ENCODE data around the gene TAMM41.
A peak's percentile ranks its signal among the peaks of the same experiment; 100 is the strongest.

Gene TAMM41

GRCh38 chr3:11805716-11806115, 41.0 kb downstream of the TAMM41 start:
- TF ChIP-seq CTCF (IDR thresholded peaks at IDR 0.05; ENCODE audit: low read length) (no peak), EZH2 (optimal IDR thresholded peaks at IDR 0.05; ENCODE audit: low read depth, low read length) (no peak), EZH2phosphoT487 (IDR thresholded peaks at IDR 0.05; ENCODE audit: low read length) (no peak)
- no peaks in the 10 kb centered on the region for H3K27me3 ChIP-seq (replicated peaks; ENCODE audit: insufficient read depth, low read length)
- no peaks in the 10 kb centered on the region for H3K9me3 ChIP-seq (replicated peaks; ENCODE audit: insufficient read depth, low read length)
- no peak for DNase-seq
- no peak overlapping the region for H2AFZ ChIP-seq (ENCODE audit: low read length)
- no peaks in the 10 kb centered on the region for H4K20me1 ChIP-seq (ENCODE audit: insufficient read depth, low read length)
- no peak overlapping the region for H3K27ac ChIP-seq (ENCODE audit: low read length)
- no peak overlapping the region for H3K4me2 ChIP-seq (ENCODE audit: low read depth, low read length)
- H3K4me1 ChIP-seq (ENCODE audit: low read length): no peaks in the 10 kb centered on the region
- no peaks in the 10 kb centered on the region for H3K79me2 ChIP-seq (ENCODE audit: low read length)
- H3K36me3 ChIP-seq (replicated peaks; ENCODE audit: insufficient read depth, low read length): 0 out of 2 replicates have a peak, but pooled peaks cover 3% of the 10 kb centered on the region
- H3K9me2 ChIP-seq (replicated peaks; ENCODE audit: insufficient read depth, low read length): no peaks in the 10 kb centered on the region
- no peak overlapping the region for H3K4me3 ChIP-seq (ENCODE audit: low read length)
- no peaks in the 10 kb centered on the region for H3F3A ChIP-seq (ENCODE audit: insufficient read depth, low read length)
- no peak overlapping the region for H3K9ac ChIP-seq (ENCODE audit: low read length)

DNA sequence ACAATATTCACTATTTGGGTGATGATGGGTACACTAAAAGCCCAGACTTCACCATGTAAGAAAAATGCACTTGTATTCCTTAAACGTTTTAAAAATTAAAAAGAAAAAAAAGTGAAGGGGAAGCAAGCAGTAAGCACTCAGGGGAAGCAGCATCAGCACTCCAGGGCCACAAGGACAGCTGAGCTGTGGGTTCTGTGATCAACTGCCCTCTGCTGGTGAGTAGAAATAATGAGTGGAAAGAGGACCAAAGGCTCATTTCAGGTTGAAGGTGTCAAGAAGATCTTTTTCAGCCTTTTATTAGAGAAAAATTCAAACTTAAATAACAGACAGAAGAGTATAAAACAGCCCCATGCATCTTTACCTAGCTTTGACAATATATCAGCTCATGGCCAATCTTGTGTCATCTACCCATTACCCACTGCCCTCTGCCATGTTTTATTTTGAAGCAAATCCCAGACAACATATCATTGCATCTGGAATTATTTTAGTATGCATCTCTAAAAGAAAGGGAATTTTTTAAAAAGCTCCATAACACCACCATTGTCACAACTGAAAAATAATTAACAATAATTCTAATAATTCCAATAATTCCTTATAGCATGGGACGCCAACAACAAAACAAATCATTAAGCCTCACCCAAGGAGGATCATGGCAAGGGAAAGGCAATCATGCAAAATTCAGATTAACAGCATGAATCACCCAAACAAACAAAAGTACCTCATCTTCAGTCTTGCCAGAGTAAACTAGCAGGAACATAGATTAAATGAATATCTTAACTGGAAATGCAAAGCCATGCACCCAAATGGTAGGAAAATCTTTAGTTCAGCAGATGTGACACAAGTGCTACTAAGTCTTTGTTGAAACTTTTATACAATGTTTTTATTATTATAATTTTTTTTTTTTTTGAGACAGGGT, 42.5 kb downstream of the TAMM41 start:
- H3K4me2 ChIP-seq (ENCODE audit: low read depth, low read length): no peak overlapping the region
- H3F3A ChIP-seq (ENCODE audit: insufficient read depth, low read length): no peaks in the 10 kb centered on the region
- H3K9me3 ChIP-seq (replicated peaks; ENCODE audit: insufficient read depth, low read length): no peaks in the 10 kb centered on the region
- no peak overlapping the region for H2AFZ ChIP-seq (ENCODE audit: low read length)
- DNase-seq: peak; percentile 69
- H3K9me2 ChIP-seq (replicated peaks; ENCODE audit: insufficient read depth, low read length): no peaks in the 10 kb centered on the region
- H3K4me1 ChIP-seq (ENCODE audit: low read length): no peaks in the 10 kb centered on the region
- H3K79me2 ChIP-seq (ENCODE audit: low read length): no peaks in the 10 kb centered on the region
- H4K20me1 ChIP-seq (ENCODE audit: insufficient read depth, low read length): no peaks in the 10 kb centered on the region
- no peak overlapping the region for H3K9ac ChIP-seq (ENCODE audit: low read length)
- no peak overlapping the region for H3K4me3 ChIP-seq (ENCODE audit: low read length)
- H3K27ac ChIP-seq (ENCODE audit: low read length): no peak overlapping the region
- H3K27me3 ChIP-seq (replicated peaks; ENCODE audit: insufficient read depth, low read length): no peaks in the 10 kb centered on the region
- TF ChIP-seq EZH2 (optimal IDR thresholded peaks at IDR 0.05; ENCODE audit: low read depth, low read length): no peak
- peak; percentile 72 for TF ChIP-seq CTCF (IDR thresholded peaks at IDR 0.05; ENCODE audit: low read length)
- H3K36me3 ChIP-seq (replicated peaks; ENCODE audit: insufficient read depth, low read length): 0 out of 2 replicates have a peak, but pooled peaks cover 3% of the 10 kb centered on the region

GRCh38 chr3:11799791-11800190, 46.9 kb downstream of the TAMM41 start:
- Histone ChIP-seq H3K4me1 (ENCODE audit: low read length) (no peaks in the 10 kb centered on the region), H3K79me2 (ENCODE audit: low read length) (no peaks in the 10 kb centered on the region), H3F3A (ENCODE audit: insufficient read depth, low read length) (no peaks in the 10 kb centered on the region; the same call in 1 of the 2 replicates), H3K27ac (ENCODE audit: low read length) (no peak overlapping the region), H3K27me3 (replicated peaks; ENCODE audit: insufficient read depth, low read length) (no peaks in the 10 kb centered on the region), H4K20me1 (ENCODE audit: insufficient read depth, low read length) (no peaks in the 10 kb centered on the region), H3K36me3 (replicated peaks; ENCODE audit: insufficient read depth, low read length) (0 out of 2 replicates have a peak, but pooled peaks cover 3% of the 10 kb centered on the region), H3K9ac (ENCODE audit: low read length) (no peak overlapping the region), H3K4me2 (ENCODE audit: low read depth, low read length) (no peak overlapping the region), H3K9me2 (replicated peaks; ENCODE audit: insufficient read depth, low read length) (no peaks in the 10 kb centered on the region), H3K4me3 (ENCODE audit: low read length) (no peak overlapping the region), H3K9me3 (replicated peaks; ENCODE audit: insufficient read depth, low read length) (no peaks in the 10 kb centered on the region), H2AFZ (ENCODE audit: low read length) (no peak overlapping the region)
- no peak for DNase-seq
- TF ChIP-seq CTCF (IDR thresholded peaks at IDR 0.05; ENCODE audit: low read length) (no peak), EZH2phosphoT487 (IDR thresholded peaks at IDR 0.05; ENCODE audit: low read length) (no peak), EZH2 (optimal IDR thresholded peaks at IDR 0.05; ENCODE audit: low read depth, low read length) (no peak)

Data from MM.1S (cell line).